WERI-Rb-1 (cell line): Measurements from ENCODE around the gene LRRC3.

Experiments used
- DNase-seq: peaks from one replicate; pipeline ENCODE4 v3.0.0-alpha.2; 2020
- H3K27ac ChIP-seq: fragments of 250-450 bp; sonication (Bioruptor Pico); 2 replicates; pipeline ENCODE4 v1.5.1; 2020; ENCODE audit warnings: mild to moderate bottlenecking, moderate library complexity
- H3K27me3 ChIP-seq: fragments of 250-450 bp; sonication (Bioruptor Pico); 2 replicates; pipeline ENCODE4 v1.5.1; 2021; ENCODE audit warnings: mild to moderate bottlenecking, low read depth, moderate library complexity; ENCODE audit not compliant: insufficient read depth, severe bottlenecking
- H3K36me3 ChIP-seq: fragments of 250-450 bp; sonication (Bioruptor Pico); 2 replicates; pipeline ENCODE4 v1.5.1; 2020; ENCODE audit warnings: mild to moderate bottlenecking, moderate library complexity
- H3K4me3 ChIP-seq: 2 replicates; pipeline ENCODE4 v1.5.1; 2011; ENCODE audit warnings: low read depth, mild to moderate bottlenecking, control low read depth, low read length
- H3K9me3 ChIP-seq: fragments of 250-450 bp; sonication (Bioruptor Pico); 2 replicates; pipeline ENCODE4 v1.5.1; 2021; ENCODE audit warnings: mild to moderate bottlenecking, moderate library complexity; ENCODE audit not compliant: severe bottlenecking
- CTCF ChIP-seq: IDR thresholded peaks from 2 replicates; pipeline ENCODE4 v1.5.1; 2011; ENCODE audit warnings: low read depth, mild to moderate bottlenecking, control low read depth, inconsistent platforms, low read length

LRRC3 gene

DNA sequence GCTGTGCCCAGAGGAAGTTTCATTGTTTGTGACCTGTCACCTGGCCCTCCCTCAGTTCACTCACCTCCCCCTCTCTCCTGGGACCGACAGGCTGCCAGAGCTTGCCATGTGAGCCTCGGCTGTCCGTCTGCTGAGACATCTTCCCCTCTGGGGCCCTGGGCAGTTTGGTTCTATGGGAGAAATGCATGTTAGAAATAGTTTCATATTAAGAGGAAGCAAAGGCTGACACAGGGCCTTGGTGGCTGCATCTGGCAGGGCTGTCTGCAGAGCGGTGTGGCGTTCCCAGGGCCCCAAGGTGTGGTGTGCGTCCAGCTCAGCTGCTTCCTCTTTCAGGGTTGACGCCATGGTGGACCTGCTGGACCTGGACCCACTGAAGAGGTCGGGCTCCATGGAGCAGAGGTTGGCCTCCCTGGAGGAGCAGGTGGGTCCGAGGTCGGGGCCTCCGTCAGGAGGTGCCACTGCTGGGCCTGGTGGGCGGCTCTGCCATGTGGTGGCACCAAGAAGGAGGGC lies 31.9 kb upstream of the LRRC3 start:
- Histone ChIP-seq H3K36me3 (no peaks in the 10 kb centered on the region), H3K27ac (no peak overlapping the region), H3K9me3 (peaks cover 8% of the 10 kb centered on the region), H3K4me3 (no peak overlapping the region), H3K27me3 (peaks cover 3% of the 10 kb centered on the region)
- DNase-seq, result peak; percentile 20
- no peak for TF ChIP-seq CTCF

DNA sequence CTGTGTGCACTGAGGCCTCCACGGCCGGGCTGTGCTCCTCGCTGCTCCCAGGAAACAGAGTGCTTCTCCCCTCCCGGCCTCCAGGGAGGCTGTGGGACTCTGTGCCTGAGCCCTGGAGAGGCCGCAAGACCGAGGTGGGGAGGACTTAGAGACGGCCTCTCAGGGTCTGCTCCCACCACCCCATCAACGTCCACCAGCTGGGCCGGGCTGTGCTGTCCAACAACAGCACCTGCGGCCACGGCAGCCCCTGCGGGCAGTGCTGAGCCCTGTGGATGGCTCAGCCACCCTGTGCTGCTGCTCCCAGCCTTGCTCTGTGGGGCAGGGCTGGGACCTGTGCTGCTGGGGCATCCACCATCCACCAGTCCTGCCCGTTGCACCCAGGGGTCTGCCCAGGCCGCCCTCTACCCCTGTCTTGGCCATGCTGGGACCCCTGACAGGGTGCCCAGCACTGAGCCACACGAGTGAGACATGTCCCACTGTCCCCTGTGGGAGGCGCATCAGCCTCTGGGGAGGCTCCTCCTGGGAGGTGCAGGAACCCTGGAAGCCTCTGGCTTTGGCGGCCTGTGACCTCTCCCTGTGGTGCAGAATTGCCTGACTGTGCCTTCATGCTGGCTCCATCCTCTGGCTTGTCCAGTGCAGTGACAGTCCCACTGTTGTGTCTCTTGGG lies 31.2 kb upstream of the LRRC3 start:
- peaks cover 12% of the 10 kb centered on the region for H3K9me3 ChIP-seq
- H3K27me3 ChIP-seq, result peaks cover 3% of the 10 kb centered on the region
- H3K27ac ChIP-seq, result no peak overlapping the region
- TF ChIP-seq CTCF, result no peak
- DNase-seq, result peak; percentile 6
- no peak overlapping the region for H3K4me3 ChIP-seq
- H3K36me3 ChIP-seq, result no peaks in the 10 kb centered on the region

- Histone ChIP-seq H3K27ac (no peak overlapping the region), H3K36me3 (no peaks in the 10 kb centered on the region), H3K27me3 (peaks cover 3% of the 10 kb centered on the region), H3K4me3 (no peak overlapping the region), H3K9me3 (peaks cover 15% of the 10 kb centered on the region)
- DNase-seq, result peak; percentile 8
- no peak for TF ChIP-seq CTCF
Observed at GRCh38 chr21:44424608-44425306, 30.6 kb upstream of the LRRC3 start.

GRCh38 chr21:44425307-44425894 lies 29.9 kb upstream of the LRRC3 start:
- H3K27me3 ChIP-seq, result peaks cover 3% of the 10 kb centered on the region
- TF ChIP-seq CTCF, result no peak
- peaks cover 13% of the 10 kb centered on the region for H3K9me3 ChIP-seq
- H3K36me3 ChIP-seq, result no peaks in the 10 kb centered on the region
- H3K27ac ChIP-seq, result no peak overlapping the region
- no peak overlapping the region for H3K4me3 ChIP-seq
- DNase-seq, result peak; percentile 8

DNA sequence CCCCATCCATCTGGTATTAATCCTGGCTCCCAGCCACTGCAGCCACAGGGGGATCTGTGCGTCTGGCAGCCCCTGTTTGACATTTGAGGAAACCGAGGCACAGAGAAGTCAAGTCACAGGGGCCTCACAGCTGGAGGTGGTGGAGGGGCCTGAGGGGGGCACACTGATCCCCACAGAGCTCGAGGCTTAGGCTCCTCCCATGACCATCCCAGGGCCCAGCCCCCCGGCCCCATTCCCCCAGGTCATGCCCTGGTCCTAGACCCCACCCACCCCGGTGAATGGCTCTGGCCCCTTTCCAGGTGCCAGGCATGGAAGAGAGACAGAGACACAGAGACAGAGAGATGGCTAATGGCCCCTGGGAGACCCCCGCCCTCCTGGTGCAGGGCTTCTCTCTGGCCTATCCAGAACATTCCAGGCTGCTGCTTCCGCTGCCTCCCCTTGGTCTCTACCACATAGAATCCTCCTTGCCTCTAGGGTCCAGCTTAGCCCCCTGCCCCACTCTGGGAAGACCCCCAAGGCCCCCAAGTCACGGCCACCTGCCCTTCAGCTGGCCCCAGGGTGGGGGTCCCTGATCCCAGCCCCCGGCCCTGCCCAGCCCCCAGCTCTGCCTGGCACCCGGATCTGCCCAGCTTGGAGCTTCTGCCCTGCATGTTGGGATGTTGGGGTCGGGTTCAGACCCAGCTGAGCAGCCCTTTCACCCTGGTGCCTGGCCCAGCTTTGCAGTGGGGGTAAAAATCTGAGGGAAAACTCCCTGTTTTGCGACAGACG lies 29.2 kb upstream of the LRRC3 start:
- H3K27ac ChIP-seq, result no peak overlapping the region
- DNase-seq, result peak; percentile 6
- no peak for TF ChIP-seq CTCF
- H3K27me3 ChIP-seq, result peaks cover 3% of the 10 kb centered on the region
- no peaks in the 10 kb centered on the region for H3K36me3 ChIP-seq
- no peak overlapping the region for H3K4me3 ChIP-seq
- H3K9me3 ChIP-seq, result peaks cover 13% of the 10 kb centered on the region
